ENCODE results near the gene PDGFRB. TPM values are rescaled to one million over a fixed set of nuclear protein-coding genes. Genes with fewer than 3 reads are reported as not detected.

The PDGFRB gene
- polyA plus RNA-seq, 1 experiment, result 118 TPM

- Histone ChIP-seq H3K27ac (ENCODE audit: low read depth, low read length) (no peak overlapping the region), H3K9me3 (ENCODE audit: control insufficient read depth, insufficient read depth, low read length) (peaks cover 4% of the 10 kb centered on the region; the same call in 1 of the 2 replicates), H3K27me3 (ENCODE audit: control insufficient read depth, insufficient read depth, low read length) (peaks cover 72% of the 10 kb centered on the region), H3K4me3 (ENCODE audit: low read depth, low read length) (no peak overlapping the region)
- ChIA-PET CTCF (no interaction called here), POLR2A (no interaction called here)
- no peak for TF ChIP-seq CTCF (IDR thresholded peaks at IDR 0.05; ENCODE audit: low read depth, low read length)
- no peak for DNase-seq (ENCODE audit: low read depth, low spot score)
These were observed 32.6 kb upstream of the PDGFRB start for GRCh38 chr5:150188146-150188842.

GRCh38 chr5:150186897-150187296 is 31.3 kb upstream of the PDGFRB start:
- peaks cover 65% of the 10 kb centered on the region for H3K27me3 ChIP-seq (ENCODE audit: control insufficient read depth, insufficient read depth, low read length)
- CTCF ChIA-PET, result interaction anchor here (1.5 kb wide), 1 partner anchor 11 kb away, joined by 3 read pairs; no protein-coding TSS in a partner anchor
- H3K27ac ChIP-seq (ENCODE audit: low read depth, low read length), result no peak overlapping the region
- no peak overlapping the region for H3K4me3 ChIP-seq (ENCODE audit: low read depth, low read length)
- POLR2A ChIA-PET, result no interaction called here
- DNase-seq (ENCODE audit: low read depth, low spot score), result no peak
- TF ChIP-seq CTCF (IDR thresholded peaks at IDR 0.05; ENCODE audit: low read depth, low read length), result no peak
- H3K9me3 ChIP-seq (ENCODE audit: control insufficient read depth, insufficient read depth, low read length), result peaks cover 4% of the 10 kb centered on the region; the same call in 1 of the 2 replicates

- no peak overlapping the region for H3K4me3 ChIP-seq (ENCODE audit: low read depth, low read length)
- TF ChIP-seq CTCF (IDR thresholded peaks at IDR 0.05; ENCODE audit: low read depth, low read length), result no peak
- H3K9me3 ChIP-seq (ENCODE audit: control insufficient read depth, insufficient read depth, low read length), result peaks cover 4% of the 10 kb centered on the region; the same call in 1 of the 2 replicates
- no peak overlapping the region for H3K27ac ChIP-seq (ENCODE audit: low read depth, low read length)
- CTCF ChIA-PET, result interaction anchor here (1.5 kb wide), 1 partner anchor 10 kb away, joined by 3 read pairs; no protein-coding TSS in a partner anchor
- POLR2A ChIA-PET, result no interaction called here
- DNase-seq (ENCODE audit: low read depth, low spot score), result no peak
- H3K27me3 ChIP-seq (ENCODE audit: control insufficient read depth, insufficient read depth, low read length), result peaks cover 64% of the 10 kb centered on the region
These were observed 30.5 kb upstream of the PDGFRB start for GRCh38 chr5:150186137-150186536.

- no peak overlapping the region for H3K27ac ChIP-seq (ENCODE audit: low read depth, low read length)
- H3K27me3 ChIP-seq (ENCODE audit: control insufficient read depth, insufficient read depth, low read length), result peaks cover 56% of the 10 kb centered on the region
- H3K4me3 ChIP-seq (ENCODE audit: low read depth, low read length), result no peak overlapping the region
- ChIA-PET POLR2A (no interaction called here), CTCF (no interaction called here)
- H3K9me3 ChIP-seq (ENCODE audit: control insufficient read depth, insufficient read depth, low read length), result peaks cover 1% of the 10 kb centered on the region; the same call in 1 of the 2 replicates
- DNase-seq (ENCODE audit: low read depth, low spot score), result no peak
- no peak for TF ChIP-seq CTCF (IDR thresholded peaks at IDR 0.05; ENCODE audit: low read depth, low read length)
These were observed 29.6 kb upstream of the PDGFRB start for GRCh38 chr5:150184990-150185912.

GRCh38 chr5:150184006-150184405 is 28.4 kb upstream of the PDGFRB start:
- H3K27me3 ChIP-seq (ENCODE audit: control insufficient read depth, insufficient read depth, low read length), result peaks cover 50% of the 10 kb centered on the region
- no peaks in the 10 kb centered on the region; the same call in 1 of the 2 replicates for H3K9me3 ChIP-seq (ENCODE audit: control insufficient read depth, insufficient read depth, low read length)
- no peak for TF ChIP-seq CTCF (IDR thresholded peaks at IDR 0.05; ENCODE audit: low read depth, low read length)
- ChIA-PET CTCF (no interaction called here), POLR2A (no interaction called here)
- no peak overlapping the region for H3K4me3 ChIP-seq (ENCODE audit: low read depth, low read length)
- no peak overlapping the region for H3K27ac ChIP-seq (ENCODE audit: low read depth, low read length)
- no peak for DNase-seq (ENCODE audit: low read depth, low spot score)

All from AG04450 (cell line).